ENCODE results near the gene PSMB7.

The PSMB7 gene

DNA sequence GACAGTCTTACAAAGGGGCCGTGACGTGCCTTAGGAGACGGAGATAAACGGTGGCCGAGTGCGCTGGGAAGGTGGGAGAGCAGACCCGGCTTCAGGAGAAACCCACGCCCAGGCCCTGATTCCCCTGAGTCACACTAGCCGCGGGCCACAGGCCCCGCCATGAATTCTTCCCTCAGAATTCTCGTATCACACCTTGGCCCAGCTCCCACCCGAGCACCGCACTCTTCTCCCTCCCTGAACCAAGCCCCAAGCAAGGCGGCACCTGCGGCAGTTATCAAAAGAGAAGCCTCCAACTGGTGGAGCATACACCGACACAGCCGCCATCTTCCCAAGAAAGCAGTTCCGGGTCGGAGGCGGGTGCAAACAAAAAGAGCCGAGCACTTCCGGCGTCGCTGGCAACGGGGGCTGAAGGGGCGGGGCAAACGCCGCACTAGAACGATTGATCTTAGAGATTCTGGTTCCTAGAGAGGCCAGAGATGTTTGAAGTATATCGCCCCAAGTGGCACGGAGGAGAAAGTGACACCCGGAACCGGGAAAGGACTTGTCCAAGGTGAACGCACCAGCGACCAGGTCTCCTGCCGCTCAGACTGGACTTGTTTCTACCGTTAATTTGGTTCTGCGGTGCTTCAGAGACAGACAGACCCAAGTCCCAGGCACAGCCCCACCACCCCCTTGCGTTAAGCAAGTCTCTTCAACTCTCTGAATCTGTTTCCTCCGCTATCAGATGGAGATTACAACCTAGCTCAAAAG is at the start of gene PSMB7:
PSMB7 (minus strand) TSS at position 341 of the 750 bp plus-strand sequence; CDS start at position 324, 17 bp downstream.
- FAIRE-seq: peak; percentile 91

DNA sequence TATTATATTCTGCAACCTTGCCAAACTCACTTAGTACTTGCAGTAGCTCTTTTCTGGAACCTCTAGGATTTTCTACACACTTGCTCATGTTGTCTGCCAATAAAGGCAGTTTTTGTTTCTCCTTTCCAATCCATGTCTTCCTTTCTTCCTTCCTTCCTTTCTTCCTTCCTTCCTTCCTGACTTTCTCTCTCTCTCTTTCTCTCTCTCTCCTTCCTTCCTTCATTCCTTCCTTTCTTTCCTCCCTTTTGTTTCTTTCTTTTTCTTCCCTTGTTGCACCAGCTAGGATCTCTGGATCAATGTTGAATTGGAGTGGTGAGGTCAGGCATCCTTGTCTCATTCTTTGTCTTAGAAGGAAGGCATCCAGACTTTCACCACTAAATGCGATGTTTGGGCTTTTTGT is 47.5 kb upstream of the PSMB7 start:
- no peak for FAIRE-seq

DNA sequence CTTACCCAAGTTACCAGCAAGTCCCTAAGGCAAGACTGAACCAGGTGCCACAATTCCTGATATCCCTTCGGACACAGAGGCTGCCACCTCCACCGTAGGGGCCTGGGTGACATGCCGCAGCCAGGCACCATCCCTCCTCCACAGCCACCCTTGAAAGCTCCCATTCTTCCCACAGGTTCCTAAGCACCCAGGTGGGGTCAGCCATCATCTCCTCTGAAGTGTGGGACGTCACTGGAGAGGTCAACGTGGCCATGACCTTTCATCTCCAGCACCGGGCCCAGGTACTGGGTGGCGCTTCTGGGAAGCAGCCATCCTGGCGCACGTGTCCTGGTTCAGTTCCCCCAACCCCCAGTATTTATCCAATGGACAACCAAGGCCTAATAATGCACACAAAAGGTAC is 43.2 kb upstream of the PSMB7 start:
- FAIRE-seq: no peak

DNA sequence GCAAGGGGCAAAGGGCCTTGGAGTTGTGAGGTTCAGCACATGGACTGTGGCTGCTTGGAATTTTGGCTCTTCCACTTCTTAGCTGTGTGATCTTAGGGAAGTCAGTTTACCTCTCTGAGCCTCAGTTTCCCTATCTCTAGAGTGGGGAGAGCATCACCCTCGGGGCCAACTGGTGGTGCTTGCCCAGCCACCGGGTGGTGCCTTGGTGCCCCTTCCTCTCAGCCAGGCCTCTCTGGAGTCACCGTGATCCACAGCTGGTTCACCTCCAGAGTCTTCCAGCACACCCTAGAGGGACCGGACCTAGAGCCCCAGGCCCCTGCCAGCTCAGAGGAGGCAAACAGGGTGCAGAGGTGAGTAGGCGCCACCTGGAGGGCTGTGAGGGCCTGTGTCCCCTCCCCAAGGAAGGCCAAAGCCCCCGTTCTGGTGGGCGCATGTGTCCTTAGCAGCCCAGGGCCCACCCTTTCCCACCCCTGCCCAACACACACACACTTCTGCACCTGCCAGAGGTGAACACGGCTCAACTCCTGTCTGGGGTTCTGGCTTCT is 42.7 kb upstream of the PSMB7 start:
- no peak for FAIRE-seq

DNA sequence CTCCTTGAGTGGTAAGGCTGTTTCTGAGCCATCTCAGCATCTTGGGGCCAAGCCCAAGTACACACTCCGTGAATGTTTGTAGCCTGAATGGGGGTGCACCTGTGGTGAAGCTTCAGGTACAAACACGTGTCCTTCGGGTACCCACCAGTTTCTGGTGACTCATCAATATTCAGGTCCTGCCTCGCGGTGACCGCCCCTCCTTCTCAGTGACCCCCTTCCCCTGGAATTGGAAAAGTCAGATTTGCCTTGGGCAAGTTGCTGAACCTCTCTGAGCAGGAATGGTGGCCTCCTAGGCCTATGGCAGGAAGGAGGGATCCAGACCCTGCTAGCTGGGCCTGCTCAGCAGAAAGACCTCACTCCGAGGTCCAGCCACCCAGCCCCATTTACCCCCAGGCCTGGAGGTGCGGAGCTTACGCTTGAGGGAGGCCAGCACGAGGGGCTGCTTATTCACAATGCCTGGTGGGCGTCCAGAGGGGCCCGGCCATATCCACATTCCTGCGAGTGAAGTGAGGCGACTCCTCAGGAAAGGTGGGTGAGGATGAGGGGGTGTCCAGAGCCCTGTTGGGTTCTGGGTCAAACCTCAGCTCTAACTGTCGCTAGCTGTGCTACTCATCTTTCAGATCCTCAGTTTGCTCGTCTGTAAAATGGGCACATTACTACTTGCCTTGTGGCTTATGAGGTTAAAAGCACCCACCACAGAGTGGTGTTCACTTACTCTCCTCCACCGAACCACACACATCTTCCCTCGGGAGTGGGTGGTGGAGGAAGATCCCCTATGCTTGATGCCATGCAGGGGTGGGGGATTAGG is 42.0 kb upstream of the PSMB7 start:
- no peak for FAIRE-seq

DNA sequence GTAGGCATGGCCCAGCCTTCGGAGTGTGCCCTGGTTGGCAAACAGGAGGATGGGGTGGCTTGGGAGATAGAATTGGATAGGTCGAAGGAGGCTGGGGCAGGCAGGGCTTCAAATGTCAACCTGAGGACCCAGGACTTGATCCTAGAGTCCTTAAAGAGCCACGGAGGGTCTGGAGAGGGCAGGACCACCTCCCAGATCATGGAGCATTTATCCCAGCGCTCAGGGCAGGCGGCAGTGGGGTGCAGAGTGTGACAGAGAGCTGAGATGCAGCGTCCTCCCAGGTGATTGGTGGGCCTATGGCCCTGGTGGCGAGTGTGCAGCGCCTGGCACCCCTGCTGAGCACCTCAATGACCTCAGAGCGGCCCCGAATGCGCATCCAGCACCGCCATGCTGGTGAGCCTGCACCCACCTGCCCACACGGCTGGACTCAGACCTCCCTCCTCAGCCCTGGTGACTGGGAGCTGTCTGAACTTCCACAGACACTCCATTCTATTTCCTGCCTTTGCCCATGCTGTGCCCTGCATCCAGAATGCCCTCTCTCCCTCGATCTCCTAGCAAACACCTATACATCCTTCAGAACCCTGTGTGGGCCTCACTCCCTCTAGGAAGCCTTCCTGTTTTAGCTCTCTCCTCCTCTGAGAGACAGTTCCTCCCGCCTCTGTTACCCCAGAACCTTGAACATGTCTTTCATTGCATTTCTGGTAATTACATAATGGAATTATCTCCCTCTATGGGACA is 41.3 kb upstream of the PSMB7 start:
- FAIRE-seq: no peak

DNA sequence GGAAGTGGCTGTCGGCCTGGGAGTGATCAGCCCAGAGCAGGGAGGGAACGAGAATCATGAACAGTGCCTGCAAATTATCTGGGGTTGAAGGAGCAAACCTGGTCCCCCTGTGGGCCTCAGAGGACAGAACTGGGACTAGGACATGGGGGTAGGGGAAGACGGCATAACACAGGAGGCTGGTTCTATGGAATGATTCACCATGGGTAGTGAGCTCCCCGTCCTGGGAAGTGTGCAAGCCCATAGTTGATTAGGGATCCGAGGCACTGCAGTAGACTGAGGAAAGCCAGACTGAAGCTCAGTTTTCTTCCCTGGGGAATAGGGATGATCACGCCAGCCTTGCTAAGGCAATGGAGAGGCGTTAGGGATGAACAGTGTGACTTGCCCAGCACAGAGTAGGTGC is 40.6 kb upstream of the PSMB7 start:
- no peak for FAIRE-seq

DNA sequence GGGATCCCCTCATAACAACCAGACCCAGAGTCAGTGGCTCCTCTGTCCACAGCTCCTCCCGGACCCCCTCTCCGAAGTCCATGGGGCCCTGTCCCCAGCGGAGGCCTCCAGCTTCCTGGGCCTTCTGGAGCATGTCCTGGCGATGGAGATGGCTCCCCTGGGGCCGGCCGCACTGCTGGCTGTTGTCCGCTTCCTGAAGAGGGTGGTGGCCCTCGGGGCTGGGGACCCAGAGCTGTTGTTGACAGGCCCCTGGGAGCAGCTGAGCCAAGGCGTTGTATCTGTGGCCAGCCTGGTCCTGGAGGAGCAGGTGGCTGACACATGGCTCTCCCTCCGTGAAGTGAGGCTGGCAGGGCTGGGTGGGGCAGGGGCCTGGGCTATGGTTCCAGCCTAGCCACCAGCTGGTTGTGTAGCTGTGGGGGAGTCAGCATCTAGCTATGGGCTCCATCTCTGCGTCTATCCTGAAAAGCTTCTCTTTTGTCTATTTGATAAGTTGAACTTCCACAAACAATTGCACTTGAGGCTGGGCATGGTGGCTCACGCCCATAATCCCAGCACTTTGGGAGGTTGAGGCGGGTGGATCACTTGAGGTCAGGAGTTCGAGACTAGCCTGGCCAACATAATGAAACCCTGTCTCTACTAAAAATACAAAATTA is 39.7 kb upstream of the PSMB7 start:
- no peak for FAIRE-seq

DNA sequence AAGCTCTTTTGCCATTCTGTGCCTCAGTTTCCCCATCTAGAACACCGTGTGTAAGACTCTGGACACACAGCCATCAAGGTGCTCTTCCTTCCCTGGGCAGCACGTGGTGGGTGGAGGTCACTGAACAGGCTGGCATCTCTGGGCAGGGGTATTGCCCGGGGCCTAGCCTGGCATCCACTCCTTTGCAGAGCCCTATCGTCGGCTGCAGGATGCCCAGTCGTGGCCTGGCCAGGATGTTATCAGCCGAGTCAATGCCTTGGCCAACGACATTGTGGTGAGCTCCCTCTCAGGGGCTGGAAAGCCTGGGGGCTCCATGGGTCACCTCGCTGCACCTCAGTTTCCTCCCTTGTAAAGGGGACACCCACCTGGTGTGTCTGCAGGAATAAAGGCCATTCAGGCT is 39.1 kb upstream of the PSMB7 start:
- no peak for FAIRE-seq

DNA sequence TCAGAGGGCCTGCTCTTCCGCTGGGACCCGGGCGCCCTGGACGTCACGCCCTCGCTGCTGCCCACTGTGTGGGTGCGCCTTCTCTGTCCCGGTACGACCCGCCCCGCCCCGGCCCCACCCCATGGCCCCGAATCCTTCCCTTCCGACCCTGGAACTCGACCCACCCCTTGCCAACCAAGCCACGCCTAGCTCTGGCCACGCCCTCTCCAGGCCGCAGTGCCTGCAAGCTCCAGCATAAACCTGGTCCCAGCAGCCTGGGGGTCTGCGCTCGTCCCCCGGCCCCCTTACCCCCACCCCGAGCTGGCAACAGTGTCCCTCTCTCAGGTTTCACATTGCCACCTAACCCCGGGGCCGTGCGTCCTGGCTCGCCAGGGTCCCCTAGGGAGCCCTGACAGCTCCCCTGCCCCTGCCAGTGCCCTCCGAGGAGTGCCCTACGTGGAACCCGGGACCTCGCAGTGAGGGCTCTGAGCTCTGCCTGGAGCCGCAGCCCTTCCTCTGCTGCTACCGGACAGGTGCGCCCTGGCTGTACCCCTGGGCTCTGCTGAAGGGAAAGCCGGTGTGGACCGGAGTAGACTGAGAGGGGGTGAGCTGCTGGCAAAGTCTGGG is 38.4 kb upstream of the PSMB7 start:
- no peak for FAIRE-seq

DNA sequence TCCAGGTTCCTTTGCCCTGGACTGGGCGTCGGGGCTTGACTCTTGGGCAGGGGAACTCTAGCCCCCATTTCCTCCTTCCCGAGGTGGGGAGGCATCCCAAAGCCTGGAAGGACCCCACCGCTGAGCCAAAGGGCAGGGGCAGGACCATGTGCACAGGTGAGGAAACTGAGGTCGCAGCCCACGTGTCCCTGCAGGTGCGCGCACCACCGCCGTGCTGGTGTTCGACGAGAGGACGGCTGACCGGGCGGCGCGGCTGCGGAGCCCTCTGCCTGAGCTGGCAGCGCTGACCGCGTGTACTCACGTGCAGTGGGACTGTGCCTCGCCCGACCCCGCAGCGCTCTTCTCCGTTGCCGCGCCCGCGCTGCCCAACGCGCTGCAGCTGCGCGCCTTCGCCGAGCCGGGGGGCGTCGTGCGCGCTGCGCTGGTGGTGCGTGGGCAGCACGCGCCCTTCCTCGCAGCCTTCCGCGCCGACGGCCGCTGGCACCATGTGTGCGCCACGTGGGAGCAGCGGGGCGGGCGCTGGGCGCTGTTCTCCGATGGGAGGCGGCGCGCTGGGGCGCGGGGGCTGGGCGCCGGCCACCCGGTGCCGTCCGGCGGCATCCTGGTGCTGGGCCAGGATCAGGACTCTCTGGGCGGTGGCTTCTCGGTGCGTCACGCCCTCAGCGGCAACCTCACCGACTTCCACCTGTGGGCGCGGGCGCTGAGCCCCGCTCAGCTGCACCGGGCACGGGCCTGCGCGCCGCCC is 37.8 kb upstream of the PSMB7 start:
- no peak for FAIRE-seq

DNA sequence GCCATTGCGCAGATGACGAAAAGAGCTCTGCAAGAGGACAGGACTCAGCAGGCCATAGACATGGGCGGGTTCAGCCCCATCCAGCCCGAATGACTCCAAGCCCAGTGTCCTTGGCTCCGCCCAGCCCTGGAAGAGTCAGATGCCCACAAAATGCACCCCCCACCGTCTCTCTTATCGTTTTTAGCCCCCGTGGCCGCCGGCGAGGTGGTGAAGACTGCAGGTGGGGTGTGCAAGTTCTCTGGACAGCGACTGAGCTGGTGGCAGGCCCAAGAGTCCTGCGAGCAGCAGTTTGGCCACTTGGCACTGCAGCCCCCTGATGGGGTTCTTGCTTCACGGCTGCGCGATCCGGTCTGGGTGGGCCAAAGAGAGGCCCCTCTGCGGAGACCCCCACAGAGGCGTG is 37.1 kb upstream of the PSMB7 start:
- no peak for FAIRE-seq

DNA sequence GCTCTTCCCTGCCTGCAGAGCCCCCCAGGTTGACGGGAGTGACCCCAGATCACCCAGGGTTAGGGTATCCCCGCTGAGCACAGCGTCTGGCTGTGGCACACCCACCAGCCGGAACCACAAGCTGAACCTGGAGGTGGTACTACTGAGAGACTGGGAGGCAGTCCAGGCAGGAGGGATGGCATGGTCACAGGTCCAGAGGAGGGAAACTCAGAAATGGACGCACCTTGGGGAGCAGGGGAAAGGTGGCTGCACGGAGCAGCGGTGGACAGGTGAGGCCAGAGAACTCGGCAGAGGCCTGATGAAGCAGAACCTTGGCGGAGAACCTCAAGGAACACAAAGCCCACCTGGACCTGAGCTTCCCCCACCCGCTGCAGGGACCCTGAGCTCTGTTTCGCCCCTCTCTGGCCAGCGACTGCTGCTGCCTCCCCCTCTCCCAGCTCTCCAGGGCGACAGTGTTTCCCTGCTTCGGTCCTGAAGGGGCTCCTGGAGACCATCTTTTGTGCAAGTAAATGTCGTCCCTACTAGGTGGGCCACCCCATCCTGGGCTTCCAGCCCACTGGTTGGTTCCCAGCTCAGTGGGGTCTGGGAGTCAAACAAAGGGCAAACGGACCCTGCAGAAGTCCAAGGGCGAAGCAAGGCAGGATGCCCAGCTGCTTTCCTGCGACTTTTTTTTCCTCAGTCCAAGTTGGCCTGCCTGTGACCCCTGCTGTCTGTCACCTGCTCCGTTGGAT is 35.9 kb upstream of the PSMB7 start:
- no peak for FAIRE-seq

DNA sequence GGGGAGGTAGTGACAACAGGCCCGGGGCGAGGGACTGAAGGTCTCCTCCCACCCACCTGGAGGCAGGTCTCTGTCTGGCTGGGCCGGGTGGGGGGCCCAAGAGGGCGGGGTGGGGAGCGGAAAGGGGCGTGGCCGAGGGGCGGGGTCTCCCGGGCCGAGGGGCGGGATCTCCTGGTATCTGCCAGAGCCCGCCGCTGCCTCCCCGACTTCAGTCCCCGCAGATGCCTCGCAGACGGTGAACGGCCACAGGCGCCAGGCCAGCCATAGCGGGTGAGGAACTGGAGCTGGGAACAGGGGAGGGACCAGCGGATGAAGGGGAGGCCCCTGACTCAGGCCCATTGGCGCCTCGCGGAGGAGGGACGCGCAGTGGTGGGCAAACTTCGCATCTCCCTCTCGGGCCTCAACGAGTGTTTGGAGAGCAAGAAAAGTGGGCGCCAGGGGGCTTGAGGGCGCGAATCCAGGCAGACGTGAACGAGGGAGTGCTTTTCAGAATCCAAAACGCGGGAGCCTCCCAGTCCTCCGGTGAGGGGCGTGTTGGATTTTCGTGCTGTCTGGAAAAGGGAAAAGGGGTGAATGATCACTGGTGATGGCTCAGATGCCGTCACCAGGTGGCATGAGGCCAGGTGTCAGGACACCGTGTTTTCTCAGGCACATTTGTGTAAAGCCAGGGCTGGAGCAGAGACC is 35.1 kb upstream of the PSMB7 start, which contains the start of gene ADGRD2:
ADGRD2 (plus strand) TSS at position 211 of the 684 bp plus-strand sequence. CDS start 1,216 bp downstream, outside the sequence.
- no peak for FAIRE-seq

DNA sequence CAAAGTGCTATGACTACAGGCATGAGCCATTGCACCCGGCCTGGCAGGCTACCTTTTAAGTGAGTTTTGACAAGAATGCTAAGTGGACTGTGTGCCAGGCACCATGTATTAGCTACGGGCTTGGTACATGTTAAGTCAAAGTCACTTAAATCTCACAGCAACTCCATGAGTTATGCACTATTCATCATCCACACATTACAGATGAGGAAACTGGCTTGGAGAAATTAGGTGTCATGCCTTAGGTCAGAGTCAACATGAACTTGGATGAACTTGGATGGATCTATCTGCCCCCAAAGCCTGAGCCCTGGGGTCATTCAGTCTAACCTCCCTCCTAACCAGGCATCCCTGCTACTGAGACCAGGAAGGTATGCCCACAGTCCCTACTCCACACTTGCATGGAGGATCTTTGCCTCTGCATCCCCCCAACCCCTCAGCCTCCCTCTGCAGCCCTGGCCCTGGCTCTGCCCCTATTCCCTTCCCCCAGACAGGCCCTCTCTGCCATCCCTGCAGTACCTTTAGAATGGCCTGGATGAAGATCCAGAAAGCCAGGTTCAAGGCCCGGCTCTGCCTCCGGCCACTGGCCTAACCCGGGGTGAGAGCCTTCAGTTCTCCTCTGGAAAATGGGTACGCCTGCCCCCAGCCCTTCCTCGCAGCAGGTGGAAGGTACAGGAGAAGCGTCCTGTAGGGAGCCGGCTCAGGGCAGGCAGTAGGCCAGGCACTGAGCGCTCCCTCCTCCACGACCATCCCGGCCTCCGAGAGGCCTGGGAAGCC is 34.3 kb upstream of the PSMB7 start:
- FAIRE-seq: no peak

DNA sequence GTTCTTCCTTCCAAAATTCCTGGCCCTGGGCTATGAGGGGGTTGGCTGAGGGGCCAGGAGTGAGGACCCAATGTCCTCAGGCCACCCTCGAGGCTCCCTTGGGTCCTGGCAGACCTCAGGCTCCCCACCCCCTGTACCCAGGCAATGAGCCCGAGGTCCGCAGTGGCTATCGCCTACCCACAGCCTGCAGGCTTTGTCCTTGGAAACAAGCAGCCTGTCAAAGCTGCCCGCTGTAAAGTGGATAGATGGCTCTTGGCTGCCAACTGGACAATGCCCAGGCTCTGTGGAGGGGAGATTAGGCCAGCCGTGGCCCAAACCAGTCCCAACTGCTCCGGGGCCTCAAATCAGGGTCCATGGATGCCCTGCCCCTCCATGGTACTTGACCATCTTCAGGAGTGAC is 32.8 kb upstream of the PSMB7 start:
- FAIRE-seq: no peak

DNA sequence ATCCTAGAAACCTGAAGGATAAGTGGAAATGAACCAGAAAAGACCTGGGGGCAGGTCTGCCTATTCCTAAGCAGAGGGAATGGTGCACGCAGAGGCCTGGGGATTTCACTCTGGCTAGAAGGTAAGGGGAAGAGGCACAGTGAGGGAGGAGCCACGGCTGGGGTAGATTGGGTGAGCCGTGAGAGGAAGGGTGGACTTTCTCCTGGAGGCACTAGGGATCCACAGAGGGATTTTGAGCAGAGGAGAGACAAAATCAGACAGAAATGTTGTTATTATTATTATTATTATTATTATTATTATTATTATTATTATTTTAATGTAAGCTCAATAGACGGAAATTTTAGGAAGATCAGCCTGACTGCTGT is 32.0 kb upstream of the PSMB7 start:
- FAIRE-seq: no peak

DNA sequence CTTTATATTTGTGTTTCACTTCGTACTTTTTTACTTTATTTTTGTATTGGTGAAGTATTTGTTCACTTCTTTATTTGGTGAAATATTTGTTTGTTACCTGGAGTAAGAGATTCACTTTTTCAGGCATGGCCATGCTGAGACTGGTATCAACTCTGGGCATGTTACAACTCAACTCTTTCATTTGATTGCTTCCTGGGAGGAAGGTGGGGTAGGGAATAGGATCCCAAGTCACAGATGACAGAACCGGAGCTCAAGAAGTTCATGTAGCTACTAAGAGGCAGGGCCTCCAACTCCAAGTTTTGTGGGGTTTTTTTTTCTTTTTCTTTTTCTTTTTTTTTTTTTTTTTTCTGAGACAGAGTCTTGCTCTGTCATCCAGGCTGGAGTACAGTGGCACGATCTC is 28.9 kb upstream of the PSMB7 start:
- no peak for FAIRE-seq

DNA sequence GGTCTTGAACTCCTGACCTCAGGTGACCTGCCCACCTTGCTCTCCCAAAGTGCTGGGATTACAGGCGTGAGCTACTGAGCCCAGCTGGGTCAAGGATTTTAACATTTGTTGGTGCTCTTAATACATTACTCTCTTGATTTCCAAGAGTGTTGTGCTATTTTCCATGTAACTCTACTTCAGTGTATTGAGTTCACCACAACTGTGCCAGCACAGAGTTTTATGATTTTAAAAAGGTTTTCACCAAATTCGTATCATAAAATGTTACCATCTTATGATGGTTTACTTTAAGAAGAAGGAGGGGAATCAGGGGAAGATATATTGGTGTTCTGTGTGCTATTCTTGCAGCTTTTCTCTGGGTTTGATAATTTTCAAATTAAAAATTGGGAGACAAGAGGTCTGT is 28.4 kb upstream of the PSMB7 start:
- FAIRE-seq: no peak
